Endothelial cell of umbilical vein (primary cell): ENCODE results near the gene SPG11. TPM values are rescaled to one million over a fixed set of nuclear protein-coding genes. Genes with fewer than 3 reads are reported as not detected.

Source experiments
- BruUV-seq: library from RNA; stranded (reverse); fragments of 400-500 nt; replicated peaks from 2 replicates; lab custom pipeline; 2021; lab: Mats Ljungman, UMichigan
- CTCF ChIA-PET: fragments of 300-600, 350-600 bp; sonication (Branson Sonifier 250); formaldehyde crosslinking; loops from one replicate; lab custom pipeline; 2021; ENCODE audit warnings: antibody characterized with exemption, inconsistent platforms; lab: Charles Lee
- POLR2A ChIA-PET: fragments of 300-600, 350-600 bp; sonication (Branson Sonifier 250); formaldehyde crosslinking; loops from one replicate; lab custom pipeline; 2021; ENCODE audit warnings: antibody characterized with exemption, inconsistent platforms; lab: Charles Lee
- DNase-seq: peaks from one replicate; pipeline ENCODE4 v3.0.0-alpha.2; 2011; ENCODE audit warnings: low read depth, low spot score
- FAIRE-seq: peaks from 2 replicates; lab custom pipeline; 2011; peaks lifted over from hg19 to GRCh38; lab: Jason Lieb, UNC
- H2AFZ ChIP-seq: 2 replicates; pipeline ENCODE4 v1.6.0; 2012; ENCODE audit warnings: low read depth, low read length, control low read depth, inconsistent platforms
- H3K27ac ChIP-seq: 2 replicates; pipeline ENCODE4 v1.5.1; 2011; ENCODE audit warnings: low read depth, mild to moderate bottlenecking, control low read depth, low read length, moderate library complexity; ENCODE audit not compliant: insufficient read depth
- H3K27me3 ChIP-seq, 2 experiments: 2 replicates each; pipeline versions ENCODE4 v1.6.0 to v1.6.1; 2011; ENCODE audit warnings: low read length in 2 of 2, mixed read lengths in 1 of 2; ENCODE audit not compliant: control insufficient read depth in 2 of 2, insufficient read depth in 2 of 2
- H3K36me3 ChIP-seq, 2 experiments: 2 replicates in 1 of 2; 3 replicates in 1 of 2; pipeline ENCODE4 v1.5.1; 2011; ENCODE audit warnings: low read length in 2 of 2, mild to moderate bottlenecking in 1 of 2, moderate library complexity in 1 of 2; ENCODE audit not compliant: control insufficient read depth in 2 of 2, insufficient read depth in 2 of 2; ENCODE audit errors: extremely low read depth in 1 of 2
- H3K4me1 ChIP-seq: 3 replicates; pipeline ENCODE4 v1.5.1; 2011; ENCODE audit warnings: mild to moderate bottlenecking, low read length; ENCODE audit not compliant: control insufficient read depth, insufficient read depth; ENCODE audit errors: extremely low read depth
- H3K4me2 ChIP-seq: 2 replicates; pipeline ENCODE4 v1.6.1; 2011; ENCODE audit warnings: low read length, control low read depth, mixed read lengths; ENCODE audit not compliant: insufficient read depth
- H3K4me3 ChIP-seq, 3 experiments: fragments of 200-600 bp in 1 of 3; sonication (generic), shearing (Covaris generic) in 1 of 3; replicated peaks in 1 of 3; 2 replicates each; pipeline ENCODE4 v1.5.1; 2011 to 2016; ENCODE audit warnings: control low read depth in 3 of 3, low read length in 3 of 3, mild to moderate bottlenecking in 2 of 3, inconsistent platforms in 1 of 3, low read depth in 1 of 3, moderate library complexity in 1 of 3; ENCODE audit not compliant: insufficient read depth in 1 of 3
- H3K79me2 ChIP-seq: 2 replicates; pipeline ENCODE4 v1.6.0; 2012; ENCODE audit warnings: low read length, inconsistent platforms; ENCODE audit not compliant: control insufficient read depth, insufficient read depth
- H3K9ac ChIP-seq: replicated peaks from 2 replicates; pipeline ENCODE3; 2011; ENCODE audit warnings: low read length, control low read depth; ENCODE audit not compliant: insufficient read depth; ENCODE audit errors: extremely low read depth
- H3K9me1 ChIP-seq: replicated peaks from 3 replicates; pipeline ENCODE4 v1.6.0; 2011; ENCODE audit warnings: mild to moderate bottlenecking, low read length; ENCODE audit not compliant: control insufficient read depth, insufficient read depth; ENCODE audit errors: extremely low read depth
- H3K9me3 ChIP-seq: replicated peaks from 2 replicates; pipeline ENCODE4 v1.5.1; 2012; ENCODE audit warnings: low read length, inconsistent platforms; ENCODE audit not compliant: control insufficient read depth, insufficient read depth
- H4K20me1 ChIP-seq: replicated peaks from 2 replicates; pipeline ENCODE3; 2011; ENCODE audit warnings: mild to moderate bottlenecking, low read length; ENCODE audit not compliant: control insufficient read depth, insufficient read depth; ENCODE audit errors: extremely low read depth
- CTCF ChIP-seq, 2 donors: IDR thresholded peaks; 1 replicate in 1 of 2; 2 replicates in 1 of 2; pipeline ENCODE4 v1.5.1; 2011; ENCODE audit warnings: low read length in 2 of 2, mild to moderate bottlenecking in 2 of 2, moderate library complexity in 2 of 2, control low read depth in 1 of 2, inconsistent platforms in 1 of 2, low read depth in 1 of 2; ENCODE audit not compliant: insufficient read depth in 1 of 2; ENCODE audit errors: extremely low read depth in 1 of 2
- EZH2 ChIP-seq: IDR thresholded peaks from 2 replicates; pipeline ENCODE4 v1.6.1; 2012; ENCODE audit warnings: borderline replicate concordance, low read depth, mild to moderate bottlenecking, moderate library complexity, low read length, inconsistent platforms; ENCODE audit not compliant: severe bottlenecking
- FOS ChIP-seq: IDR thresholded peaks from 2 replicates; pipeline ENCODE4 v1.6.1; 2011; ENCODE audit warnings: mild to moderate bottlenecking, low read length, moderate library complexity, borderline replicate concordance; ENCODE audit not compliant: insufficient read depth
- GATA2 ChIP-seq: IDR thresholded peaks from 2 replicates; pipeline ENCODE4 v1.7.0; 2011; ENCODE audit warnings: low read depth, mild to moderate bottlenecking, moderate library complexity, mixed read lengths, low read length; ENCODE audit not compliant: insufficient read length, insufficient read depth
- JUN ChIP-seq: IDR thresholded peaks from 2 replicates; pipeline ENCODE4 v1.6.1; 2011; ENCODE audit warnings: borderline replicate concordance, low read depth; ENCODE audit not compliant: insufficient read length, insufficient read depth
- MYC ChIP-seq: IDR thresholded peaks from one replicate; pipeline ENCODE4 v1.6.1; 2011; ENCODE audit warnings: mild to moderate bottlenecking, low read depth, low read length
- POLR2A ChIP-seq: IDR thresholded peaks from 2 replicates; pipeline ENCODE4 v1.6.1; 2012; ENCODE audit warnings: low read depth, mild to moderate bottlenecking, control low read depth, low read length
- POLR2AphosphoS5 ChIP-seq: IDR thresholded peaks from 2 replicates; pipeline ENCODE4 v1.6.1; 2012; ENCODE audit warnings: low read depth, mild to moderate bottlenecking, control low read depth, low read length, moderate library complexity; ENCODE audit not compliant: insufficient read depth
- dilution Hi-C: fragments of 300-500 bp; cut with MboI; formaldehyde crosslinking; loops from one replicate; pipeline ENCODE4 v1.15.0; 2019; ENCODE audit warnings: low sequenced_read_pairs; ENCODE audit not compliant: extremely low pct_ligation_motif_present
- intact Hi-C: fragments of 100-400 bp; cut with micrococcal nuclease; formaldehyde crosslinking; loops from one replicate; pipeline ENCODE4 v1.10.0; 2022
- polyA plus RNA-seq, 4 experiments: library from polyadenylated mRNA; depleted of rRNA in 3 of 4; stranded (reverse) in 3 of 4; unstranded in 1 of 4; fragments of >200 nt; gene quantifications; 2 replicates each; pipeline versions ENCODE4 v1.2.1 to v1.2.3, GENCODE V29; 2011 to 2012; ENCODE audit warnings: missing spikeins in 1 of 4
- total RNA-seq: library from RNA; stranded (reverse); gene quantifications from 2 replicates; pipeline ENCODE4 v1.2.3, GENCODE V29; 2021
- TF ChIP-seq, protein P1 (sequence below): IDR thresholded peaks from 2 replicates; pipeline ENCODE4 v1.6.1; 2011; ENCODE audit not compliant: insufficient read depth, insufficient read length

The SPG11 gene
- total and polyA plus RNA-seq, 2 donors (not counting 3 experiments of a cell fraction or from before 2014, with no cell fraction given): 30.7 to 53.5 TPM

DNA sequence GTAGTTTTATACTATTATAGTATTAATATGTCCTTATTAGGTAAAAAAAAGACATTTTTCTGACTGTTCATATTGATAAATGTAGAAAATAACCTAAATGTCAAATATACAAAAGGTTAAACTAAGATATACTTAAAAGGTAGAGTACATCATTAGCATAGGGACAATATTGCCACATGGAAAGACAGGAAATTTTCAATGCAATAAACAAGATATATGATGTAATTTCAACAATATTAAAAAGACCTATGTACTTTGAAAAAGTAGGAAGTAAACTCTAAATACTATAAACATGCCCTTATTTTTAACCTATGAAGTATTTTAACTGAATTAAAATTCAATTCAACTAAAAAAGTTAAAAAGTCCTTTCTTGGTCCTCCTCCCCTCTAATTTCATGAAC, 1.9 kb downstream of the SPG11 start:
- H3K4me2 ChIP-seq: no peak overlapping the region
- no peak for FAIRE-seq
- no peaks in the 10 kb centered on the region for H3K27me3 ChIP-seq
- H4K20me1 ChIP-seq: no peaks in the 10 kb centered on the region
- no peak for TF ChIP-seq POLR2A
- no peak for TF ChIP-seq GATA2
- no peak for TF ChIP-seq MYC
- TF ChIP-seq CTCF (IDR thresholded peaks at IDR 0.05; ENCODE audit: extremely low read depth in 1 of 2, insufficient read depth in 1 of 2, low read depth in 1 of 2, low read length in 2 of 2): no peak
- no peak for TF ChIP-seq JUN
- TF ChIP-seq, protein P1, sequence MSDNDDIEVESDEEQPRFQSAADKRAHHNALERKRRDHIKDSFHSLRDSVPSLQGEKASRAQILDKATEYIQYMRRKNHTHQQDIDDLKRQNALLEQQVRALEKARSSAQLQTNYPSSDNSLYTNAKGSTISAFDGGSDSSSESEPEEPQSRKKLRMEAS: no peak
- TF ChIP-seq EZH2: no peak
- TF ChIP-seq FOS: no peak
- TF ChIP-seq POLR2AphosphoS5: no peak
- H2AFZ ChIP-seq: no peak overlapping the region
- BruUV-seq: no TSS peak
- no peak overlapping the region for H3K27ac ChIP-seq
- intact Hi-C loops: loop anchor here (10.0 kb wide), 1 partner anchor 263 kb away; no protein-coding TSS in a partner anchor
- H3K4me3 ChIP-seq: no peak overlapping the region
- dilution Hi-C loops: no loop called here
- H3K36me3 ChIP-seq: no peaks in the 10 kb centered on the region
- H3K9me1 ChIP-seq: no peaks in the 10 kb centered on the region
- DNase-seq: no peak
- peaks cover 4% of the 10 kb centered on the region for H3K79me2 ChIP-seq
- H3K9me3 ChIP-seq: no peaks in the 10 kb centered on the region
- no peak overlapping the region for H3K9ac ChIP-seq
- peaks cover 9% of the 10 kb centered on the region for H3K4me1 ChIP-seq
- CTCF ChIA-PET: interaction anchor here (2.6 kb wide), 1 partner anchor 67 kb away, joined by 29 read pairs; no protein-coding TSS in a partner anchor
- POLR2A ChIA-PET: no interaction called here
